ENCODE measurements around the gene DRAP1.

DRAP1 gene, protein sequence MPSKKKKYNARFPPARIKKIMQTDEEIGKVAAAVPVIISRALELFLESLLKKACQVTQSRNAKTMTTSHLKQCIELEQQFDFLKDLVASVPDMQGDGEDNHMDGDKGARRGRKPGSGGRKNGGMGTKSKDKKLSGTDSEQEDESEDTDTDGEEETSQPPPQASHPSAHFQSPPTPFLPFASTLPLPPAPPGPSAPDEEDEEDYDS

DNA sequence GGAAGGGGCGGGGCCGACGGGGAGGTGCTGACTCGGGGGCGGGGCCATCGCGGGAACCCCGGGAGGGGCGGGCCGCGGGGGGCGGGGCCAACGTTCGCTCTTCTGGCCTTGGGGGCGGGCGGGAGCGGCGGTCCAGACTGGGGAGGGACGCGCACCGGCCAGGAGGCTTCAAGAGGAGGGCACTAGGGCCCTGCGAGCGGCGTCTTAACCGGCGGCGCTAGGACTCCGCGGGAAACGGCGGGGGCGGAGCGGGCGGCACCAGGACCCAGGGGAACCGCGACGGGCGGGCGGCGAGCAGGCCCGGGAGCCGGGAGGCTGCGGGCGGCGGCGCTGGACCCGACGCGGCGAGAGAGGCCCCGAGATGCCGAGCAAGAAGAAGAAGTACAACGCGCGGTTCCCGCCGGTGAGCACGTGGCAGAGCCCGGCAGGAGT, at the start of gene DRAP1:
Gene DRAP1 (plus strand): TSS at position 286 of the 432 bp plus-strand sequence. CDS start 76 bp downstream, at position 362.
- peak; percentile 99 for DNase-seq

DNA sequence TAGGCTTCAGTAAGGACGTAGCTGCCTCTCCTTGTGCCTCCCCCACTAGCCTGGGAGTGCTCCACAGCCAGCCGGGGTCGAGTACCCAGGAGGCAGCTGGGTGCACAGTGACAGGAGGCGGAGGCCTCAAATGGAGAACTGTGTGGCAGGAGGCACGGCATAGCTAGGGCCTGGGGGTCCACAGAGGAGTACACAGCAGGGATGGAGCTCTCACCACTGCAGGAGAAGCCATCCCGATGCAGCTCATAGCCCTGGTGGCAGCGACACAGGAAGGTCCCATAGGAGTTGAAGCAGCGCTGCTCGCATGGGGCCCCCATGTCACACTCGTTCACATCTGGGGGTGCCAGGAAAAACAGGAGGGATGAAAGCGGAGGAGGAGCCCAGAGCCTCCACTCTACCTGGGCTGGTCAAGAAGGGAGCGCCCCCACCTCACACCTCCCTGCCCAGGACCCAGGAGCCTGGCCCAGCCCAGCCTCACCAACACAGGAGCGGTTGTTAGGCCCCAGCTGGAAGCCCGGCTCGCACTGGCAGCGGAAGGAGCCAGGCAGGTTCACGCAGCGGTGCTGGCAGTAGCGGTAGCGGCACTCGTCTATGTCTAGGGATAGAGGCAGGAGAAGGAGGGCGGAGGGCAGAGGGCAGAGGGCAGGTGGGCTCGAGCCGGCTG, 49.5 kb upstream of the DRAP1 start:
- no peak for DNase-seq

DNA sequence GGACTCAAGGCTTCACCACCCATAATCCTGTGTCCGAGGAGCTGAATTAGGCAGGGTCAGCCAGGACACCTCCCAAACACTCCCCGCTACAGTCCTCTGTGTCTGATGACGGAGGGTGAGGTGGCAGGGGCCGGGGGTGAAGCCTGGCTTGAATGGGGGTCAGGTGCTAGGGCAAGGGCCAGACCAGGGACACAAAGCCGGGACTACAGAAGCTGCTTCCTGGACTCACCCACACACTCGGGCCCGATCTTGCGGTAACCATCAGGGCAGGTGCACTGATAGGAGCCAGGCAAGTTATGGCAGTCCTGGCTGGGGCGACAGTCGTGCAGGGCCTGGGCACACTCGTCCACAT, 48.9 kb upstream of the DRAP1 start:
- DNase-seq: no peak

DNA sequence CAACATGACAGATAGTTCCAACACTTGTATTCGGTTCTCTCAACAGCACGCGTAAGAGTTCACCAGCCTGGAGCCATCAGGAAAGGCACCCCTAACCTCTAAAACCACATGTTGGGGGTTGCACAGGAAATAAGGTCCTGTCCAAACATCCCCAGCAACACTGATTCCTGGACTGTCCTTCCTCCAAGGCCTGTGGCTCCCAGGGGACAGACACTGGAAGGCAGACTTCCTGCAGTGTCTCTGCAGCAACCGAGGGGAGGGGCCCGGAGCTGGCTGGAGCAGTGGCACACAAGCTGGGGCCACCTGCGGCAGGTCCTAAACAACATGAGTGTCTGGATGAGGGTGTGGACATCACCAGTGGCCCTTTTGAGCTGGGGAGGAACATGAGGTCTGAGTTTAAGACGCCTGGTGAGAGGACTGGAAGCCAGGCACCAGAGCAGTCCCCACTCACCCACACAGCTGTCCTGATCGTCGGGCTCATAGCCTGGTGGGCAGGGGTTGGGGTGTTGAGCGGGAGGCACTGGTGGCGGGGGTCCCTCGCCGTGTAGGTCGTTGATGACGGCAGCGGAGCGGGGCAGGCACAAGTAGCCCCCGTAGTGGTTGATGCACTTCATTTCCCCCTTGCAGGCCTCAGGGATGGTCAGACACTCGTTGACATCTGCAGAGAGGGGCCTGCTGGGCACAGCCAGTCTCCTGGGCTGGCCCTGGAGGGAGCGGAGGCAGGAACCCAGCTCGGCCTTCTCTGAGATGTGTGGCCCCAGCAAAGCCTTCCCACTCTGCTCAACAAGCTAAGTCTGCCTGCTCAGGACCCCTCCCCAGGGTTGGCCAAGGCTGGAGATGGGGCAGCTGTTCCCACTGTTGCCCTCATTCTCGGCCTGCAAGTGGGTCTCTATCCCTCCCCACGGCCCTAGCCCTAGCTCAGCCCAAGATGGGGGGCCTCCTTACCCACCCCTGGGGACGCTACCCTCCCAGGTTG, 48.2 kb upstream of the DRAP1 start:
- DNase-seq: no peak

DNA sequence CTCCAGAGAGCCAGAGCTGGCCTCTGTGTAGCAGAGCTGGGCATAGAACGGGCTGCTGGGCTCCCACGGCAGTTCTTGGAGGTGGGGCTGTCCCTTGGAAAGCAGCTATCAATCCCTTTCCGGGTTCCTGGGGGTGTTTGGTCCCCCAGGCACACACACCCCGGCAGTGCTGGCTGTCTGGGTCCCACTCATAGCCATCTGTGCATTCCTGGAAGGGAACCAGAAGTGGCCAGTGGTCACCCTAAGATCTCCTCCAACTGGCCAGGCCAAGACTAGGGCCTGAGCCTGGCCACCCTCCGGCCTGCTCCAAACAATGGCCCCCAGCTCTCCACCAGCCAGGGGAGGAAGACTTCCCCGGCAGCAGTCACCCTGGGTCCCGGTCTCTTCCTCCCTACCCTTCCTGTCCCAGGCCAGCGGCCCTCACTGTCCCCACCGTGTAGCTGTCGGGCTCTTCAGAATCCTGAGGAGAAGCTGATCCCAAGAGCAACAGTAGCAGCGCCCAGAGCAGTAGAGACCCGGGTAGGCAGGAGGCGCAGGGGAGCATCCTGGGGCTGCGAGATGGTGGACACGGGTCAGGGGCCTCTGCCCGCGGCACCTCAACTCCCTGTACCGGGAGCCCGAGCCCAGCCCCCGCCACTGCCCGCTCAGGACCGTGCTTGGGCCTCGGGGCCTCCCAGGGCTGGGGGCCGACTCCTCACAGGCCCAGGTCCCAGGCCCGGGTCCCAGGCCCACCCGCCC, 47.2 kb upstream of the DRAP1 start:
- DNase-seq: no peak

DNA sequence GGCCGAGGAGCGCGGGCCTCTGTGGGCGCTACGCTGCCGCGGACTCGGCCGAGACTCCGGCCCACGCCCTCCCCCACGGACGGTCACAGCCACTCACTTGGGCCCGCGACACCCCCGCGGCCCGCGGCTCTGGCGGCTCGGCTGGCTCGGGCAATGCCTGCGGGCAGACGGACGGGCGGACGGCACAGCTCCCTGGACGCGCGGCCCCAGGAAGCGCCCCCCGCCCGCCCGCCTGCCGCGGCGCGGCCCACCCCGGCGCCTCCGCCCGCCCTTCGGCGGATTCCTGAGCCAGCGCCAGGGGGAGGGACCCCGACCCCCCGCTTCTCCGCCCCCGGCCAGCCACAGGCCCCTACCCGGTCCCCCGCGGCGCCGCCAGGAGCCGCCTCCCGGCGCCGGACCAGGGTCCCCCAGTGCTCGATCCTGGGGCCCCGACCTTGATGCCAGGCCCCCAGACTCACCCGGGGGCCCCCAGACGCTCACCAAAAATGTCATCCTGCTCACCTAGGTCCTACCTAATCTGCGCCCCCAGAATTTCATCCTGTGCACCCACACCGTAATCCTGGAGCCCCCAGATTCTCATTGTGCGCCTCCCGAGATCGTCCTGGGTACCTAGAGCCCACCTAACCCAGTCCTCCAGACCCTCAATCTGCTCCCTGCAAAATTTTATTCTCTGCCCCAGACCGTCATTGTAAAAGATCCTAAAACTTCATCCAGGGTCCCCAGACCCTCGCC, 46.5 kb upstream of the DRAP1 start, which contains the start of gene EFEMP2:
Gene EFEMP2 (minus strand): TSS at position 215 of the 732 bp plus-strand sequence. CDS start 446 bp downstream, outside the sequence.
- no peak for DNase-seq

DNA sequence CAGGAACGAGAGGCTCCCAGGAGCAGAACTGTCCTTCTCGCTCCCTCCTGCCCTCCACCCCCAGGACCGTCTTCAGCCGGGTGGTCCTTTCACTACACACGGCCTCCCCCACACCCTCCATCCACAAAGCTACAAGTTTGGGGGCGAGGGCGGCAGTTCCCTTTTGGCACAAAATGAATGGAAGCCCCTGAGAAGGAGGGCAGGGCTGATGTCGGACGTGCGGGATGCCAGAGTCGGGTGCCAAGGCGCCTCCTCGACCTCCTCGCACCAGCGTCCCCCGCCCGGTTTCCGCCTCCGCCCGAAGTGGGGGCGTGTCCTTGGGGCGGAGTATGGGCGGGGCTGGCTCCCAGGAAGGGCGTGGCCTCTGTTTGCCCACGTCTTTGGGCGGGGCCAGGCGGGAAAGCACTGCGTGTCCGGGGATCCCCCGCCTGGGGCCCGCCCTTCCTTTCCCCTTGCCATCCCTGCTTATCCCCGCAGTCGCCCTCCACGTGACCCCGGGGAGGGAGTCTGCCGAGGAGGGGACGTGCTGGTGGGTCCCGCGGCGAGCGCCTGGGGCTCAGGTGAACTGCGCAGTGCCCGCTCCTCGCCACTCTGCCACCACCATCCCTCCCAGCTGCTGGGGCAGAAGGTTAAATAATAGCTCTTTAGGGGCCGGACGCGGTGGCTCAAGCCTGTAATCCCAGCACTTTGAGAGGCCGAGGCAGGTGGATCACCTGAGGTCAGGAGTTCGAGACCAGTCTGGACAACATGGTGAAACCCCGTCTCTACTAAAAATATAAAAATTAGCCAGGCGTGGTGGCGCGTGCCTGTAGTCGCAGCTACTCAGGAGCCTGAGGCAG, 45.7 kb upstream of the DRAP1 start:
- peak; percentile 92 to 95 for DNase-seq

DNA sequence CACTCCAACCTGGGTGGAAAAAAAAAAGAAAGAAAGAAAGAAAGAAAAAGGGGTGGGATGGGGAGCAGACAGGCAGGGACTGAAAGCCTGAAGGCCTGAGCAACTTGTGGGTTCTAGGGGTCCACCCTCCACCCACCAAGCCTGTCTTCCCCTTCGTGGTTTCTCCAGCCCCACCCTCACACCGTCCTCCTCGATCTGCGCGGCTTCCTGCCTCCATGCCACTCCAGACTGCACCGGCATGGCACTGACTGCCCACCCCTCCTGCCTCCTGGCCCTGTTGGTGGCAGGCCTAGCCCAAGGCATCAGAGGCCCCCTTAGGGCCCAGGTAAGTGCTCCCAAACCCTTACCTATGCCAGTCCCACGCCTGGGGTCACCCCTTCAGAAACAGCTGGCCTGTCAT, 39.6 kb upstream of the DRAP1 start, which contains the start of gene CTSW:
Gene CTSW (plus strand): TSS at position 221 of the 400 bp plus-strand sequence. CDS start 18 bp downstream, at position 239.
- DNase-seq: no peak

DNA sequence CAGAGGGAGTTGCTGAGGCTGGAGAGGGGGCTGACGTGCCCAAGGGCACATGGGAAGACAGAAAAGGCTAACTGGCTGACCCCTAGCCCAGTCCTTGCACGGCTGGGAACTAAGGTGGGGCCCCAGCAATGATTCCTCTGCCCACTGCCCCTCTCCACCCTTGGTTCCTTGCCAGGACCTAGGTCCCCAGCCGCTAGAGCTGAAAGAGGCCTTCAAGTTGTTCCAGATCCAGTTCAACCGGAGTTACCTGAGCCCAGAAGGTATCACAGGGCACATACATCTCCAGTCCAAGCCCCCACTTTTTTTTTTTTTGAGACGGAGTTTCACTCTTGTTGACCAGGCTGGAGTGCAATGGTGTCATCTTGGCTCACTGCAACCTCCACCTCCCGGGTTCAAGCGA, 39.2 kb upstream of the DRAP1 start:
- DNase-seq: no peak

DNA sequence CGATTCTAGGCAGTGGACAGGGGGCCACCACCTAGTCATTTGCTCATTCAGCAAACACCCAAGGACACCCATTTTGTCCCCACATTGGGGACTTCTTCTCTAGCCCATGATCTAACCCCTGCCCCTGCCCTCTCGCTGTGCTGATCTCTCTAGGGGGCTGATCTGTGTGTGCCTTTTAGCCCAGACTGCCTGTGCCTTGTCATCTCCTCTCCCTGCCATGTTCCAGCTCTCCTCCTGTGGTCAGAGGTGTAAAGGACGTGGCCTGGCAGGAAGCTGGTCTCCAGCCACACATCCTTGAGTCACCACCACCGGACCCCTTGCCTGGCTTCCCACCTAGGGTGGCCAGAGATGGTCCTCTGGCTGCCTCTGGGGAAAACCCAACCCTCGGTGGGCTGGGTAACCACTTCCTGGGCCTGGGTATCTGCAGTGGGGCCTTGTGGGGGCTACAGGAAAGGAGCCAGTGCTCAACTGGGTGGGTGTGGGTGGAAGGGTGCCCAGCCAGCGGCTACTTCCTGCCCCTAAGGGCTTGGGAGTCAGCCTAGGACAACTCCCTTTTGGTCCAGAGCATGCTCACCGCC, 38.3 kb upstream of the DRAP1 start:
- no peak for DNase-seq

DNA sequence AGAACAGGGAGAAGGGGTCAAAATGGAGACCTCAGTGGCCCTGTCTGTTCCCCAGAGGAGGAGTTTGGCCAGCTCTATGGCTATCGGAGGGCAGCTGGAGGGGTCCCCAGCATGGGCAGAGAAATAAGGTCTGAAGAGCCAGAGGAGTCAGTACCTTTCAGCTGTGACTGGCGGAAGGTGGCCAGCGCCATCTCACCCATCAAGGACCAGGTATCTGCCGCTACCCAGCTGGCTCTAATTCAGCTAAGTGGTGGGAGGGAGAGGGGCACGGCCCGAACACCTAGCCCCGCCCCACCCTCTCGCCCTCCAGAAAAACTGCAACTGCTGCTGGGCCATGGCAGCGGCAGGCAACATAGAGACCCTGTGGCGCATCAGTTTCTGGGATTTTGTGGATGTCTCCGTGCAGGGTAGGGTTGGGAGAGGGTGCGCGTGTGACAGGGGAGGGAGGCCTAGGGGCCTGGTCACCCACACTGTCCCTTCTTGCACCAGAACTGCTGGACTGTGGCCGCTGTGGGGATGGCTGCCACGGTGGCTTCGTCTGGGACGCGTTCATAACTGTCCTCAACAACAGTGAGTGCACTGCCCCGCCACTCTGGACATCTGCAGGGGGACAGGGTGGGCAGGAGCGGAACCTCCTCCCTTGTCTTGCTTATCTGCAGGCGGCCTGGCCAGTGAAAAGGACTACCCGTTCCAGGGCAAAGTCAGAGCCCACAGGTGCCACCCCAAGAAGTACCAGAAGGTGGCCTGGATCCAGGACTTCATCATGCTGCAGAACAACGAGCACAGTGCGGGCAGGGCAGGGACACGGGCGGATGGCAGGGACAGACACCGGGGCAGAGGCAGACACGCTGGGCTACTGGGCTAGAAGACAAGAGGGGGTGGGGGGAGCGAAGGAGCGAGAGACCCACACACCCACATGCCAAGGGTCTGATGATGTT, 36.8 kb upstream of the DRAP1 start:
- DNase-seq: no peak

DNA sequence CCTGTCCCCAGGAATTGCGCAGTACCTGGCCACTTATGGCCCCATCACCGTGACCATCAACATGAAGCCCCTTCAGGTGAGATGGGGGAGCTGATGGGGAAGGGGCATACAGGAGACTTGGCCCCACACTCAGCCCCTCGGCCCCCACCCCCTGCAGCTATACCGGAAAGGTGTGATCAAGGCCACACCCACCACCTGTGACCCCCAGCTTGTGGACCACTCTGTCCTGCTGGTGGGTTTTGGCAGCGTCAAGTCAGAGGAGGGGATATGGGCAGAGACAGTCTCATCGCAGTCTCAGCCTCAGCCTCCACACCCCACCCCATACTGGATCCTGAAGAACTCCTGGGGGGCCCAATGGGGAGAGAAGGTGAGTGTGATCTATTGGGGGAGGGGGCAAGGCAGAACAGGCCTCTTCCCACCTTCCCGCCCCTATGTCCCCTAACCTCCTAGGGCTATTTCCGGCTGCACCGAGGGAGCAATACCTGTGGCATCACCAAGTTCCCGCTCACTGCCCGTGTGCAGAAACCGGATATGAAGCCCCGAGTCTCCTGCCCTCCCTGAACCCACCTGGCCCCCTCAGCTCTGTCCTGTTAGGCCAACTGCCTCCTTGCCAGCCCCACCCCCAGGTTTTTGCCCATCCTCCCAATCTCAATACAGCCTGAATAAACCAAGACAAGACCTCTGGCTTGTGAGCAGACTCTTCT, 36.0 kb upstream of the DRAP1 start:
- no peak for DNase-seq

DNA sequence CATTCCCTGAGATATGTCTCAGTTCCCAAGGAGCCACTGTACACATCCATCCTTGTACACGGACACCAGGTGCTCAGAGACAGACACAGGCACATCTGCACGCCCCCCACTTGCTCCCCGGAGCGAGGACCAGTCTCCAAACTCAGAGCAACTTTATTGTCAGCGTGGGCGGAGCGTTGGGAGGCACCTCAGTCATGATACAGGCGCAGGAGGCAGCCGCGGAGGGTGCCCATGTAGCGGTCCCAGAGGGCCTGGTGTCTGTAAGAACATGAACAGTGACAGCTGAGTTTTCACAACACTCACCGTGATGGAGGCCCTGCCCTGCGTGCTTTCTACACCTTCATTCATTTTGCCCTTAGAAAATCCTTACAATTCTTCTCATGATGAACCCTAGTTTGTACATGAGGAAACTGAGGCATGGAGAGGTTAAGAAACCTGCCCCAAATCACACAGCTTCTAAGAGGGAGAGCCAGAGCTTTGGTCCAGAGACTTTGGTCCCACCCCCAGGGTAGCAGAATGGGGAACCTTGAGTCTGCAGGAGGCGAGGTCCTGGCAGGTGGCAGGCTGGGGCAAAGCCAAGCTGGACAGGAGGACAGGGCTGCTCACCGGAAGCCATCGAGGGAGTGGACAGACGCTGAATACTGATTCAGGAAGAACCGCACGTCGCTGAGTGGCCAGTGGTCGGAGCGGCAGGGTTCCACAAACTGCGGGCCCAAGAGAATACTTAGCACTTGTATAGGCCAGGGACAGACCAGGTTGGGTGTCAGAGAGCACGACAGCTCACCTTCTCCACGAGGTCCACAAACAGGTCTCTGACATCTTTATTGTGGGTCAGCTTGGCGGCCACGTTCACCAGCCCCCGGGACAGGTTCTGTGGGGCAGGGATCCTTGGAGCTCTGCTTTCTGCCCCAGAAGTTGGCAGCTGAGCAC, 35.2 kb upstream of the DRAP1 start:
- no peak for DNase-seq

DNA sequence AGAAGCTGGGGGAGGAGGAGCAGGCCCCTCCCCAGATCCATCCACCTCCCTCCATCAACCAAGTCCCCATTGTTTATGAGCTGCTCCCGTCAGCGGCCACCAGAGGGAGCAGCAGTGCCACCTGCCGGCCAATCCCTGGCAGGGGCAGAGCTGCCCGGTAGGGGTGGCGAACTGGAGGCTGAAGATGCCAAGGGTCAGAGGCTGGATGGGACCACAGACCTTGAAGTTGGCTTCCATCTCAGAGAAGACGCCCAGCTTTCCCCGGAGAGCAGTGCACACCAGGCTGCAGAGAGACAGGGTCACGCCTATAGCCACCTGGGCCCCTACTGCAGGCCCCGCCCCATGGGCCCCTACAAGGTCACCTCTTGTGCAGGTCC, 34.5 kb upstream of the DRAP1 start:
- DNase-seq: peak; percentile 75 to 76

DNA sequence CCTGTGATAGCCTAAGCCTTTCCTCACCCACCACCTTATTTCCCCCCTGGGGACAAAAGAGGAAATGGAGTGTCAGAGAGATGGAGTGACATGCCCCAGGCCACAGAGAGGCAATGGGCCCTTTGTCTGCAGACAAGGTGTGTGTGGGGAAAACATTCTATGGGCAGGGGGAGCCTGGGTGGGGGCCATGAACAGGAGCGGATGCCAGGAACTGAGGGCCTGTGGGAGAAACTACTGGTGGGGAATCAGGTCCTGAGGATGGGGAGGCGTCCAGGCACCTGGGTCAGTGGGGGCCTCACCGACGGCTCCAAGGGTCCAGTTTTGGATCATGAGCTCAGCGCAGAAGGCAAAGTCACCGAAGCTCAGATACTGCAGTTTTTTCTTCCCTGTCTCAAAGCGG, 34.0 kb upstream of the DRAP1 start:
- no peak for DNase-seq

DNA sequence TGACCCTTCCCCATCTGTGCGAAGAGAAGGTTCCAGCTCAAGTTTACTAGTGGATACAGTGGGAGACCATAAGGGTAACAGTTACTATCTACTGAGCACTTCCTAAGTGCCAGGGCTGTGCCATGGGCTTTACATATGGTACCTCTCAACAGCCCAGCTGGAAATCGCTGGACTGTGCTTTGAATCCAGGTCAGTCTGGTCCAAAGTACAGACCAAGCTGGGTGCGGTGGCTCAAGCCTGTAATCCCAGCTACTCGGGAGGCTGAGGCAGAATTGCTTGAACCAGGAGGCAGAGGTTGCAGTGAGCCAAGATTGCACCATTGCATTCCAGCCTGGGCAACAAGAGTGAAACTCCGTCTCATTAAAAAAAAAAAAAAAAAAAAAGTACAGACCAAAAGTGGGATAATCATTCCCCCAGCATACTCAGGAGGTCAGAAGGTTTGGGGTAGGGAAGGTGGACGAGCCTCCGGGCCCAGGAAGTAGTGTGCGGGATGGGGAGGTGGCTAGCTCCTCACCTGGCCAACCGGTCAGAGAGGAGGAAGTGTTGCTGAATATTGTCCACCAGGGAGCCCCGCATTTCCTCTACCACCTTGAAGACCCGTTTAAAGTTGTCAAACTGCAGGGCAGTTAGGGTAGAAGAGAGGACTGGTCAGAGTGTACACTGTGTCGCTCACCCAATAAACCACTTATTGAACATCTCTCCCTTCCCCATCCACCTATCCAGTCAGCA, 33.3 kb upstream of the DRAP1 start:
- DNase-seq: no peak

Measured in activated CD4-positive, alpha-beta T cell treated with anti-CD3 and anti-CD28 coated beads, Interleukin-2, amount 50 U/mL, for 4 hours (primary cell).